Measurements from ENCODE around the gene SYT17. TPM values are rescaled to one million over a fixed set of nuclear protein-coding genes. Genes with fewer than 3 reads are reported as not detected.

SYT17 gene
- total RNA-seq, 1 donor from 2014 or later = 25.4 TPM

DNA sequence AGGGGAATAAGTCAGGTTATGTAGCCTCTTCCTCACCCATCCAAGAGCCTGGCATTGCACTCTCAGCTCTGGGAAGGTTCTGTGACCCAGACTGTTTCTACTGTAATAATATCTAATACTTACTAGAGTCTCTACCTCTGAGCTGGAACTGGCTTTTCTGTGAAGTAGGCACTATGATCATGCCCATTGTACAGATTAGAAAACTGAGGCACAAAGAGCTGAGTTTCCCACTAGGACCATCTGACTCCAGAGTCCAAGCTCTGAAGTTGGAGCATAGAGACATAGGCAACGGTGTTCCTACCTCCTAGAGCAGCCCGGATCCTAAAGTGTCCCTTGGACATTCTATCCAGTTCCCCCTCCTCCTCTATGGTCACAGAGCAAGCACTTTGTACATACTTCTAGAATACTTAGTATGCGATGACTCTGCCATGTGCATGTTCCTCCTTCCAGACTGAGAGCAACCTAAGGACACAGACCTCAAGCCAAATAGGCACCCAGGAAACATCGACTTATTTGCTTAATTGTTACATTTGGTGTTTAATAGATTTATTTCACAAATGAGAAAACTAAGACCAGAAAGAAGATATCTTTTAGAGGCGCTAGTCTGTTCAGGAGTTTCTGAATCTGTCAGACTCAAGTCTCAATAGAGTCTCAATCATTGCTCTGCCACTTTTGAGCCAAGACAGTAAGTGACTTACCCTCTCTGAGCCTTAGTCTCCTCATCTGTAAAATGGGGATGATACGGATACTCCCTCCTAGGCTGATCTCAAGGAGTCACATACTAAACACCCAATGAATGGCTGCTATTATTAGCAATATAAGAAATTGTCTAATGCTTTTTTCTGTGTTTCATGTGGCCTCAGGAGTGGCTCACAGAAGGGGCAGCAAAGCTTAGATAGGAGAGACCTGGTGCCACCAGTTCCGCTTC, 121.1 kb downstream of the SYT17 start:
- ChIA-PET CTCF (no interaction called here), POLR2A (no interaction called here)
- TF ChIP-seq, protein P1, sequence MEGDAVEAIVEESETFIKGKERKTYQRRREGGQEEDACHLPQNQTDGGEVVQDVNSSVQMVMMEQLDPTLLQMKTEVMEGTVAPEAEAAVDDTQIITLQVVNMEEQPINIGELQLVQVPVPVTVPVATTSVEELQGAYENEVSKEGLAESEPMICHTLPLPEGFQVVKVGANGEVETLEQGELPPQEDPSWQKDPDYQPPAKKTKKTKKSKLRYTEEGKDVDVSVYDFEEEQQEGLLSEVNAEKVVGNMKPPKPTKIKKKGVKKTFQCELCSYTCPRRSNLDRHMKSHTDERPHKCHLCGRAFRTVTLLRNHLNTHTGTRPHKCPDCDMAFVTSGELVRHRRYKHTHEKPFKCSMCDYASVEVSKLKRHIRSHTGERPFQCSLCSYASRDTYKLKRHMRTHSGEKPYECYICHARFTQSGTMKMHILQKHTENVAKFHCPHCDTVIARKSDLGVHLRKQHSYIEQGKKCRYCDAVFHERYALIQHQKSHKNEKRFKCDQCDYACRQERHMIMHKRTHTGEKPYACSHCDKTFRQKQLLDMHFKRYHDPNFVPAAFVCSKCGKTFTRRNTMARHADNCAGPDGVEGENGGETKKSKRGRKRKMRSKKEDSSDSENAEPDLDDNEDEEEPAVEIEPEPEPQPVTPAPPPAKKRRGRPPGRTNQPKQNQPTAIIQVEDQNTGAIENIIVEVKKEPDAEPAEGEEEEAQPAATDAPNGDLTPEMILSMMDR (IDR thresholded peaks at IDR 0.05) = no peak
- H3K4me1 Mint-ChIP-seq = peaks cover 17% of the 10 kb centered on the region
- H3K4me3 Mint-ChIP-seq = no peak overlapping the region
- peaks cover 2% of the 10 kb centered on the region for H3K27me3 Mint-ChIP-seq
- intact Hi-C loops (cut with micrococcal nuclease) = no loop called here
- H3K36me3 Mint-ChIP-seq (ENCODE audit: low read depth) = no peaks in the 10 kb centered on the region
- DNase-seq = no peak
- no peak overlapping the region for H3K27ac Mint-ChIP-seq
- ATAC-seq (ENCODE audit: low read depth) = no peak
- H3K9me3 Mint-ChIP-seq = no peaks in the 10 kb centered on the region

DNA sequence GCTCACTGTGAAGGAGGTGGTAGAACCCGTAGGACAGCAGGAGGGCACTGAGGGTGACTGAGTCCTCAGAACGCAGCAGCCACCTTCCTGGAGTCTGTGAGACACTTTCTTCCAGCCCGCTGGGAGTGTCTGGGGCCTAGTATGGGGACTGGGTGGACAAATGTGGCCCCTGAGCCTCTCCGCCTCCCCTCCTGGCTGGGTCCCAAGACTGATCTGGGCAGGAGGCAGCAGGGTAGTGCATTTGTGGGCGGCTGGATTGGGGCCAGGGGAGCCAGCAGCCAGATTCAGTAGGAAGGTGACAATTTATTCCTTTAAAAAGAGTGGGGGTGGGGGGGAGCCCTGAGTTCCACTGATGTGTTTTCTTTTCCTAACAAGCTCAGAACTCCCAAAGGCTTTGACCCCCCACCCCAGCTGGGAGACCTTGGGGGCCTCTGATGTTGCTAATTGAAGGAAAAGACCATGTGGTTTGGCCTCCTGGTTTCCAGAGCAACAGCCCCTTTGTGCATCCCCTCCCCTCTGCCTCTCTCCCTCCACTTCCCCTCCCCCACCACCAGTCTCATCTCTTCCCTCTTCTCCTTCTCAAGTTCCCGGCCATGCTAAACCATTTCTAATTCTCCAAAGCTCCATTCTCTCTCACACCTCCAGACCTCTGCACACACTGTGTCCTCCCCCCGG, 121.9 kb downstream of the SYT17 start:
- H3K36me3 Mint-ChIP-seq (ENCODE audit: low read depth) = no peaks in the 10 kb centered on the region
- POLR2A ChIA-PET = no interaction called here
- H3K27me3 Mint-ChIP-seq = peaks cover 2% of the 10 kb centered on the region
- H3K4me3 Mint-ChIP-seq = no peak overlapping the region
- H3K27ac Mint-ChIP-seq = no peak overlapping the region
- CTCF ChIA-PET = no interaction called here
- no peaks in the 10 kb centered on the region for H3K9me3 Mint-ChIP-seq
- TF ChIP-seq, protein P1 (IDR thresholded peaks at IDR 0.05) = no peak
- intact Hi-C loops (cut with micrococcal nuclease) = loop anchor here (10.0 kb wide), 2 partner anchors 55 to 205 kb away; no protein-coding TSS in a partner anchor
- ATAC-seq (ENCODE audit: low read depth) (no peak), DNase-seq (no peak)
- peaks cover 25% of the 10 kb centered on the region for H3K4me1 Mint-ChIP-seq

DNA sequence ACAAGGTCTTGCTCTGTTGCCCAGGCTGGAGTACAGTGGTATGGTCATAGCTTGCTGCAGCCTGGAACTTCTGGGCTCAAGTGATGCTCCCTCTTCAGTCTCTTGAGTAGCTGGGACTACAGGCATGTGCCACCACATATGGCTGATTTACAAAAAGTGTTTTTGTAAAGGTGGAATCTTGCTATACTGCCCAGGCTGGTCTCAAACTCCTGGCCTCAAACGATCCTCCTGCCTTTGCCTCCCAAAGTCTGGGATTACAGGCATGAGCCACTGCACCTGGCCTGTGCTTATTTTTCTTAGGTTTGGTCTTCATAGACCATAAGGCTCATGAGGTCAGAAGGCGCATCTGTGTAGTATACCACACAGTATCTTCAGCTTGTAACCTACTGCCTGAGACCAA, 122.8 kb downstream of the SYT17 start:
- H3K27ac Mint-ChIP-seq = no peak overlapping the region

DNA sequence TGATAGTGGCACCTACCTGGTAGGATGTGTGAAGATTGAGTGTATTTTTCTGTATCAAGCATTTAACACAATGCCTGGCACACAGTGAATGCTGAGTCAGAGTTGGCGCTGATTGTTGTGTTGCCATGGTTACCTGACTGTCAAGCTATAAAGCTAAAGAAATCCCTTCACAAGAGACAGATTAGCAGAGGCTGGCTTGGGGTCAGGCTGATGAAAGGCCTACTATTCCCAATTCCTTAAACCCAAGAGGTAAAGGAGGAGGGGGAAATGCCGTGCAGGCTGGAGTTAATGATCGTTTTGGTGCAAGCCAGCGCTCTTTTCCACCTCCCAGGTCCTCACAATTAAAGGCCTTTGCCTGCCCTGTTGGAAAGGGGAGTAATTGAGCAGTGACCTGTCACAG, 123.4 kb downstream of the SYT17 start:
- H3K4me1 Mint-ChIP-seq = peaks cover 29% of the 10 kb centered on the region
- H3K27me3 Mint-ChIP-seq = peaks cover 2% of the 10 kb centered on the region
- ATAC-seq (ENCODE audit: low read depth) = no peak

More for the DNA sequence above, 122.8 kb downstream of the SYT17 start:
- Mint-ChIP-seq H3K9me3 (no peaks in the 10 kb centered on the region), H3K4me3 (no peak overlapping the region), H3K4me1 (peaks cover 29% of the 10 kb centered on the region), H3K36me3 (ENCODE audit: low read depth) (no peaks in the 10 kb centered on the region), H3K27me3 (peaks cover 2% of the 10 kb centered on the region)
- ChIA-PET CTCF (no interaction called here), POLR2A (no interaction called here)
- intact Hi-C loops (cut with micrococcal nuclease) = loop anchor here (10.0 kb wide), 2 partner anchors 54 to 206 kb away; no protein-coding TSS in a partner anchor
- TF ChIP-seq, protein P1 (IDR thresholded peaks at IDR 0.05) = no peak
- ATAC-seq (ENCODE audit: low read depth) = no peak
- DNase-seq = no peak

More for the DNA sequence above, 123.4 kb downstream of the SYT17 start:
- DNase-seq = no peak
- POLR2A ChIA-PET = no interaction called here
- intact Hi-C loops (cut with micrococcal nuclease) = loop anchor here (10.0 kb wide), 2 partner anchors 53 to 207 kb away; no protein-coding TSS in a partner anchor
- Mint-ChIP-seq H3K9me3 (no peaks in the 10 kb centered on the region), H3K27ac (no peak overlapping the region), H3K4me3 (no peak overlapping the region), H3K36me3 (ENCODE audit: low read depth) (no peaks in the 10 kb centered on the region)
- CTCF ChIA-PET = no interaction called here
- TF ChIP-seq, protein P1 (IDR thresholded peaks at IDR 0.05) = no peak
